Astrocyte of the cerebellum (primary cell): ENCODE results near the gene CD53.
"Not testable (repeated sequence)": the region's sequence is repeated elsewhere in the genome, so short reads cannot be mapped to it uniquely, and the experiment has no call there.

ENCODE experiments used
- DNase-seq: peaks from one replicate; pipeline ENCODE4 v3.0.0-alpha.2; 2011; ENCODE audit warnings: low read depth
- H3K4me3 ChIP-seq: 2 replicates; pipeline ENCODE4 v1.5.1; 2011; ENCODE audit warnings: mild to moderate bottlenecking, low read depth, low read length, moderate library complexity
- CTCF ChIP-seq: IDR thresholded peaks from 2 replicates; pipeline ENCODE4 v1.5.1; 2012; ENCODE audit warnings: low read length, low read depth, moderate library complexity, mild to moderate bottlenecking; ENCODE audit errors: missing control alignments
- in situ Hi-C: cut with HindIII; loops from 2 replicates; pipeline ENCODE4 v1.10.0; 2017; ENCODE audit warnings: low sequenced_read_pairs

The CD53 gene

DNA sequence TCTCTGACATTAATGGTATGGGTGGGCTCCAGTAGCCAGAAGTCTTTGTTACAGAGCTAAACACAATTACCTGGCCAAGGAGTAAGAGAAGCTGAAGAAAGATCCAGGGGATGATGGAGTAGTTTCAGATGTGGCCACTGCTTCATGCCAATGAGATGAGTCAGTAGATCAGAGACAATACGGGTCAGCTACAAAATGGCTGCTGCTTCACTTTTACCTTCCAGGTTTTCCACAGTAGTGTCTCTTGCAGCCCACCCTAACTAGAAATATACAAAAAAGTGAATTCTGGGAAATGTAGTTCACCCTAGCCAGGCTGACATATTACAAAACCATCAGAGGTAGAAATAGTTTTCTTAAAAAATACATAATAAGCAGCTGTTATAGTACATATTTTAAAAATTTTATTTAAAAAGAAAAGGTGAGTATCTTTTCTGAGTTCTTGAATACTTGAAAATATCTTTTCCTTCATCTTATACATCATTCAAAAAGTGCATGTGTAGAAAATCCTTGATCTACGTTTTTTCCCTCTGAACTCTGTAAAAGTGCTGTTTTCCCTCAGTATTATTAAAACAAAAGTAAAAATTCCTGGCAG, 54.6 kb downstream of the CD53 start:
- in situ Hi-C loops: no loop called here
- H3K4me3 ChIP-seq: no peak overlapping the region
- TF ChIP-seq CTCF: no peak
- DNase-seq: no peak

DNA sequence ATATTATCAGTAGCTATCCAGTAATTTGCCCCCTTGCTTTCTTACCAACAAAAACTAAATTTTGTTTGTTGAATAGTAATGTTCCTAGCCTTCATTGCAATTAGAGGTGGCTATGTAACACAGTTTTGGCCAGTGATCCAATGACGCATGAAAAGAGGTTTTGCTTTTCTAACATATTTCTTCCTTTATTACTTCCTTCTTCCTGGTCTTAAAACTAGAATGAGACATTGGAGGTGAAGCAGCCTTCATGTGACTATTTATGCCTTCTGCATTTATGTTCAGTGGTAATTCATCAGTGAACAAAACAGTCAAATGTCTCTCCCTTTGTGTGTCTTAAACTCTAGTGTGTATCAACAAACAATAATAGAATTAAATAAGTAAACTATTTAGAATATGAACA, 55.2 kb downstream of the CD53 start:
- TF ChIP-seq CTCF: no peak
- no peak for DNase-seq
- in situ Hi-C loops: no loop called here
- H3K4me3 ChIP-seq: no peak overlapping the region

DNA sequence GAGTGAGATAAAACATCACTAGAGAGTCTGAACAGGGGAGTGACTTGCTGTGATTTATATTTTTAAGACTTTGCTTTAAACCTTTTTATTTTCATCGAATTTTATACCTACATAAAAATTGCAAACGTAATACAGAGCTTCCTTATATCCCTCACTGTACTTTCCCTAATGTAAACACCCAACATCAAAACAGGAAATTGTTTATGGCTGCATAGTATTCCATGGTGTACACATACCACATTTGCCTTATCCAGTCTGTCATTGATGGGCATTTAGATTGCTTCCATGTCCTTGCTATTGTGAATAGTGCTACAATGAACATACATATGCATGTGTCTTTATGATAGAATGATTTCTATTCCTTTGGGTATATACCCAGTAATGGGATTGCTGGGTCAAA, 56.0 kb downstream of the CD53 start:
- in situ Hi-C loops: no loop called here
- H3K4me3 ChIP-seq: no peak overlapping the region
- no peak for DNase-seq
- no peak for TF ChIP-seq CTCF

GRCh38 chr1:110931097-110931496, 58.1 kb downstream of the CD53 start:
- DNase-seq, in situ Hi-C loops, H3K4me3 ChIP-seq: not testable (repeated sequence)

DNA sequence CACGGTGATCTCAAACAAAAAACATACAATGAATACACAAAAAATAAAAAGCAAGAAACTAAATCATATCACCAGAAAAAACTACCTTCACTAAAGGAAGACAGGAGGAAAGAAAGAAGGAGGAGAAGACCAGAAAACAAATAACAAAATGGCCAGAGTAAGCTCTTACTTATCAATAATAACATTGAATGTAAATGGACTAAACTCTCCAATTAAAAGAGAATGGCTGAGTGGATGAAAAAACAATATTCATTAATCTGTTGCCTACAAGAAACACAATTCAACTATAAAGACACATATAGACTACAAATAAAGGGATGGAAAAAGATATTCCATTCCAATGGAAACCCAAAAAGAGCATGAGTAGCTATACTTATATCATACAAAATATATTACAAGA, 63.6 kb downstream of the CD53 start:
- no peak for DNase-seq
- no peak overlapping the region for H3K4me3 ChIP-seq
- no peak for TF ChIP-seq CTCF
- in situ Hi-C loops: no loop called here

- no peak for DNase-seq
- TF ChIP-seq CTCF: no peak
- H3K4me3 ChIP-seq: no peak overlapping the region
- in situ Hi-C loops: no loop called here
Measured at GRCh38 chr1:110944806-110945205, 71.9 kb downstream of the CD53 start.

DNA sequence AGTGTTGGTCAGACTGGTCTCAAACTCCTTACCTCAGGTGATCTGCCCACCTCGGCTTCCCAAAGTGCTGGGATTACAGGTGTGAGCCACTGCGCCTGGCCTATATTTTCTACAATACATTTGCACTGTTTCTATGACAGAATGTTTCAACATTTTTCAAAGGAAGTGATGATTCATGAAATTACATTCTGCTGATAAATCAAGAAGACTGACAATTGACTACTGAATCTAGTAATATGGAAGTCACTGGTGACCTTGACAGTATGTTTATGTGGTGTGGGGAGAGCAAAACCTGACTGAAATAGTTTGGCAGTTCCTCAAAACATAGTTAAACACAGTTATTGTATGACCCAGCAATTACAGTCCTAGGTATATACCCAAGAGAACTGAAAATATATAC, 72.7 kb downstream of the CD53 start:
- no peak for TF ChIP-seq CTCF
- no peak overlapping the region for H3K4me3 ChIP-seq
- in situ Hi-C loops: no loop called here

More for the DNA sequence above, 72.7 kb downstream of the CD53 start:
- no peak for DNase-seq
